AG04450 (cell line): ENCODE measurements around the gene CELA2A. TPM values are rescaled to one million over a fixed set of nuclear protein-coding genes. Genes with fewer than 3 reads are reported as not detected.
A peak's percentile ranks its signal among the peaks of the same experiment; 100 is the strongest.
"Not testable (repeated sequence)": the region's sequence is repeated elsewhere in the genome, so short reads cannot be mapped to it uniquely, and the experiment has no call there.

Experiments
- CTCF ChIA-PET: fragments of 300-600, 350-600 bp; formaldehyde crosslinking; extraction: SDS; loops from one replicate; lab custom pipeline; 2022; ENCODE audit warnings: antibody characterized with exemption, inconsistent platforms; lab: Charles Lee
- POLR2A ChIA-PET: fragments of 350-600 bp; formaldehyde crosslinking; extraction: SDS; loops from one replicate; lab custom pipeline; 2021; ENCODE audit warnings: antibody characterized with exemption, inconsistent platforms; lab: Yijun Ruan, JAX
- DNase-seq: peaks from one replicate; pipeline ENCODE4 v3.0.0-alpha.2; 2011; ENCODE audit warnings: low read depth, low spot score
- H3K27ac ChIP-seq: one replicate; pipeline ENCODE4 v1.5.1; 2012; ENCODE audit warnings: low read depth, low read length, control low read depth
- H3K27me3 ChIP-seq: one replicate; pipeline ENCODE4 v1.6.0; 2012; ENCODE audit warnings: low read length; ENCODE audit not compliant: control insufficient read depth, insufficient read depth
- H3K4me3 ChIP-seq: 2 replicates; pipeline ENCODE4 v1.5.1; 2011; ENCODE audit warnings: mild to moderate bottlenecking, low read depth, low read length, control low read depth
- H3K9me3 ChIP-seq: 2 replicates; pipeline ENCODE4 v1.5.1; 2012; ENCODE audit warnings: low read length; ENCODE audit not compliant: control insufficient read depth, insufficient read depth
- CTCF ChIP-seq: IDR thresholded peaks from 2 replicates; pipeline ENCODE4 v1.5.1; 2011; ENCODE audit warnings: low read depth, low read length, control low read depth, inconsistent platforms
- polyA plus RNA-seq: library from polyadenylated mRNA; depleted of rRNA; stranded (reverse); fragments of >200 nt; gene quantifications from 2 replicates; pipeline ENCODE4 v1.2.3, GENCODE V29; 2011

CELA2A gene
- polyA plus RNA-seq, 1 experiment, result not detected

- Histone ChIP-seq H3K4me3 (no peak overlapping the region), H3K27ac (peak overlapping the region; percentile 21), H3K9me3 (no peaks in the 10 kb centered on the region; the same call in 1 of the 2 replicates), H3K27me3 (no peaks in the 10 kb centered on the region)
- DNase-seq, result no peak
- CTCF ChIA-PET, result interaction anchor here (0.6 to 8.6 kb wide), 18 partner anchors 10 to 303 kb away, joined by 3 to 173 read pairs (median 7); no protein-coding TSS in a partner anchor
- POLR2A ChIA-PET, result interaction anchor here (1.8 kb wide), 1 partner anchor 107 kb away, joined by 6 read pairs; no protein-coding TSS in a partner anchor
- peak; percentile 94 for TF ChIP-seq CTCF
These were observed 25.6 kb upstream of the CELA2A start for GRCh38 chr1:15430787-15431570.

- DNase-seq, result no peak
- no peaks in the 10 kb centered on the region for H3K27me3 ChIP-seq
- H3K4me3 ChIP-seq, result no peak overlapping the region
- ChIA-PET CTCF (interaction anchor here (0.6 to 8.6 kb wide), 22 partner anchors 9 to 304 kb away, joined by 3 to 173 read pairs (median 4); no protein-coding TSS in a partner anchor), POLR2A (interaction anchor here (1.8 kb wide), 1 partner anchor 108 kb away, joined by 6 read pairs; no protein-coding TSS in a partner anchor)
- H3K9me3 ChIP-seq, result no peaks in the 10 kb centered on the region; the same call in 1 of the 2 replicates
- TF ChIP-seq CTCF, result no peak
- H3K27ac ChIP-seq, result peak overlapping the region; percentile 21
These were observed 25.0 kb upstream of the CELA2A start for GRCh38 chr1:15431571-15431948.

GRCh38 chr1:15432324-15432723 is 24.2 kb upstream of the CELA2A start:
- DNase-seq, result no peak
- Histone ChIP-seq H3K9me3 (no peaks in the 10 kb centered on the region; the same call in 1 of the 2 replicates), H3K4me3 (no peak overlapping the region), H3K27me3 (no peaks in the 10 kb centered on the region), H3K27ac (peak overlapping the region; percentile 65)
- ChIA-PET POLR2A (interaction anchor here (1.8 kb wide), 1 partner anchor 109 kb away, joined by 6 read pairs; no protein-coding TSS in a partner anchor), CTCF (interaction anchor here (0.6 to 8.6 kb wide), 15 partner anchors 9 to 280 kb away, joined by 3 to 173 read pairs (median 10); no protein-coding TSS in a partner anchor)
- TF ChIP-seq CTCF, result no peak

- Histone ChIP-seq H3K27me3 (no peaks in the 10 kb centered on the region), H3K4me3 (no peak overlapping the region), H3K27ac (no peak overlapping the region), H3K9me3 (no peaks in the 10 kb centered on the region; the same call in 1 of the 2 replicates)
- TF ChIP-seq CTCF, result no peak
- ChIA-PET POLR2A (no interaction called here), CTCF (interaction anchor here (1.0 to 8.6 kb wide), 2 partner anchors 10 to 110 kb away, joined by 3 to 173 read pairs; no protein-coding TSS in a partner anchor)
- no peak for DNase-seq
These were observed 23.1 kb upstream of the CELA2A start for GRCh38 chr1:15433471-15433870.

- H3K27me3 ChIP-seq, H3K4me3 ChIP-seq, H3K9me3 ChIP-seq, POLR2A ChIA-PET, DNase-seq, H3K27ac ChIP-seq: not testable (repeated sequence)
- CTCF ChIA-PET, result interaction anchor here (1.8 to 8.6 kb wide), 3 partner anchors 111 to 130 kb away, joined by 4 to 173 read pairs (median 10); no protein-coding TSS in a partner anchor
These were observed 21.8 kb upstream of the CELA2A start for GRCh38 chr1:15434739-15435138.
